K562 (cell line): ENCODE results near the gene OSGIN1. TPM values are rescaled to one million over a fixed set of nuclear protein-coding genes. Genes with fewer than 3 reads are reported as not detected.

ENCODE experiments used
- ATF1 ChIP-seq, 2 experiments: fragments of 450-650 bp in 1 of 2; IDR thresholded peaks; 2 replicates each; pipeline ENCODE4 v1.6.1; 2016; ENCODE audit warnings: missing compliant biosample characterization in 1 of 2, missing genetic modification characterization in 1 of 2
- ATF7 ChIP-seq: fragments of 450-650 bp; IDR thresholded peaks from 2 replicates; pipeline ENCODE4 v1.7.1; 2014; ENCODE audit warnings: mild to moderate bottlenecking, moderate library complexity
- EWSR1 ChIP-seq: fragments of 450-650 bp; IDR thresholded peaks from 2 replicates; pipeline ENCODE4 v1.6.1; 2018; ENCODE audit warnings: borderline replicate concordance, mild to moderate bottlenecking, low read depth, moderate library complexity; ENCODE audit not compliant: partially characterized antibody
- HDAC6 ChIP-seq: IDR thresholded peaks from 2 replicates; pipeline ENCODE4 v1.6.1; 2012; ENCODE audit warnings: low read depth, mild to moderate bottlenecking, control low read depth, inconsistent platforms, low read length, moderate library complexity
- MAFK ChIP-seq: IDR thresholded peaks from 2 replicates; pipeline ENCODE4 v1.6.1; 2011; ENCODE audit warnings: low read length, improper control_type of control experiment
- MEF2A ChIP-seq: IDR thresholded peaks from 2 replicates; pipeline ENCODE4 v1.6.1; 2011; ENCODE audit warnings: low read depth, mild to moderate bottlenecking, low read length, moderate library complexity; ENCODE audit not compliant: control insufficient read depth
- MYC ChIP-seq, 2 experiments: fragments of 250-450 bp in 1 of 2; sonication (Bioruptor Pico) in 1 of 2; IDR thresholded peaks; 2 replicates each; pipeline versions ENCODE4 v1.5.1 to v1.6.1; 2012 to 2021; ENCODE audit warnings: low read depth in 2 of 2, borderline replicate concordance in 1 of 2, improper control_type of control experiment in 1 of 2, low read length in 1 of 2, mild to moderate bottlenecking in 1 of 2, moderate library complexity in 1 of 2
- SMC3 ChIP-seq: conservative IDR thresholded peaks from 2 replicates; pipeline ENCODE4 v1.6.1; 2011; ENCODE audit warnings: low read depth, low read length, improper control_type of control experiment; ENCODE audit not compliant: insufficient read depth
- XRCC4 ChIP-seq: IDR thresholded peaks from one replicate; pipeline ENCODE4 v1.6.1; 2011; ENCODE audit not compliant: insufficient read depth, insufficient read length; ENCODE audit errors: extremely low read depth
- ZNF699 ChIP-seq: fragments of 250-450 bp; sonication (Bioruptor Pico); IDR thresholded peaks from 2 replicates; pipeline ENCODE4 v1.8.0; 2021; ENCODE audit warnings: mild to moderate bottlenecking, moderate library complexity; ENCODE audit not compliant: insufficient replicate concordance
- polyA plus RNA-seq, 8 experiments: library from polyadenylated mRNA; depleted of rRNA in 4 of 8; stranded (reverse) in 5 of 8; unstranded in 3 of 8; fragments of >200 nt; fragmentation: Nextera tagmentation in 2 of 8; fragmentation: Illumina TruSeq in 1 of 8; extraction: Ambion mirVana in 2 of 8; extraction: Trizol in 1 of 8; gene quantifications; 2 replicates each; pipeline versions ENCODE4 v1.2.1 to v1.2.3, GENCODE V29; 2011 to 2014; ENCODE audit warnings: inconsistent platforms in 1 of 8, missing spikeins in 1 of 8
- total RNA-seq, 7 experiments: library from RNA; depleted of rRNA in 6 of 7; stranded (reverse); fragments of >200 nt in 6 of 7; fragmentation: Illumina TruSeq in 2 of 7; extraction: Trizol in 2 of 7; gene quantifications; 2 replicates each; pipeline versions ENCODE4 v1.2.1 to v1.2.3, GENCODE V29; 2011 to 2021; ENCODE audit warnings: low replicate concordance in 1 of 7
- TF ChIP-seq, protein P1 (sequence below), 2 experiments: fragments of 450-650 bp in 1 of 2; sonication (generic) in 1 of 2; formaldehyde crosslinking in 1 of 2; IDR thresholded peaks; 2 replicates each; pipeline versions ENCODE4 v1.7.1 to v1.9.0; 2016 to 2022; ENCODE audit warnings: inconsistent platforms in 1 of 2, mild to moderate bottlenecking in 1 of 2, missing genetic modification reagents in 1 of 2

Gene OSGIN1
- total and polyA plus RNA-seq, 9 of the 15 experiments (the other 6 are each of a cell fraction or from before 2014, with no cell fraction given) = 0.03 to 3.6 (median 1.6) TPM

DNA sequence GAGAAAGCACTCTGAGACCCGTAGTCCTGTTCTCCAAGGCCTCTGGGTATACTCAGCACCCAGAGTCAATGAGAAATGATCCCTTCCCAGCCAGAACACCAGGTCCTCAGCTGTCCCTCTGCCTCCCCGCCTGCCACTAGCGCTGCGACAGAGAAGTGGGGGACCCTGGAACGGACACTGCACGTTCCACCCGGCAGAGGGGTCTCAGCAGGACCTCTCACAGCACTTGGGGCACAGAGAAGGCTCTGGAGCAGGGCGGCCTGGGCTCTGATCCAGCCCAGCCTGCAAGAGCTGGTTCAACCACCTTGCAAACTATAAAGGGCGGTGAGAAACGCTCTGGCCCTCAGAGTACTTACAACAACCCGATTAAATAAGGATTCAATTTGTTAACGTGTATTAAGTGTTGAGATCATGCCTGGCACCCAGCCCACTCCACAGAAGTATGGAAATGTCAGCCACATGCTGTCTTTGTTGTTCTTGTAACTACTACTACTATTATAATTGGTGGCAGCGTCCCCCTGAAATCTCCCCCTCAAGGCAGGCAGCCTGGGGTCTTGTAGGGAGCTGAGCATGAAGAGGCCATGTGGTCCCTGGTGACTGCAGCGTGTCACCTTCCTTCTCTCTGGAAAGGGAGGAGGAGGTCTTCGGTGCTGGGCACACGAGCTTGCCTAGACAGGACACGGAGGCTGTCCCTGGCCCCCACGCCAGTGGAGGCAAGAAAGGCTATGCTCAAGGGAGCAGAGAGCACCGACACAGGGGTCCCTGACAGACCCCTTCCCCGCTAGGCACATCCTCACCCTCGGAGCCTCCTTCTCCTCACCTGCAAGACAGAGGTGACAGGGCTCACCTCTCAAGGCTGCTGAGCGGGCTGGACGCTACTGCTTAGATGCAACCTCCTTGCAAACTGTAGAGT, 2.4 kb downstream of the OSGIN1 start (continued):
- TF ChIP-seq, protein P1, sequence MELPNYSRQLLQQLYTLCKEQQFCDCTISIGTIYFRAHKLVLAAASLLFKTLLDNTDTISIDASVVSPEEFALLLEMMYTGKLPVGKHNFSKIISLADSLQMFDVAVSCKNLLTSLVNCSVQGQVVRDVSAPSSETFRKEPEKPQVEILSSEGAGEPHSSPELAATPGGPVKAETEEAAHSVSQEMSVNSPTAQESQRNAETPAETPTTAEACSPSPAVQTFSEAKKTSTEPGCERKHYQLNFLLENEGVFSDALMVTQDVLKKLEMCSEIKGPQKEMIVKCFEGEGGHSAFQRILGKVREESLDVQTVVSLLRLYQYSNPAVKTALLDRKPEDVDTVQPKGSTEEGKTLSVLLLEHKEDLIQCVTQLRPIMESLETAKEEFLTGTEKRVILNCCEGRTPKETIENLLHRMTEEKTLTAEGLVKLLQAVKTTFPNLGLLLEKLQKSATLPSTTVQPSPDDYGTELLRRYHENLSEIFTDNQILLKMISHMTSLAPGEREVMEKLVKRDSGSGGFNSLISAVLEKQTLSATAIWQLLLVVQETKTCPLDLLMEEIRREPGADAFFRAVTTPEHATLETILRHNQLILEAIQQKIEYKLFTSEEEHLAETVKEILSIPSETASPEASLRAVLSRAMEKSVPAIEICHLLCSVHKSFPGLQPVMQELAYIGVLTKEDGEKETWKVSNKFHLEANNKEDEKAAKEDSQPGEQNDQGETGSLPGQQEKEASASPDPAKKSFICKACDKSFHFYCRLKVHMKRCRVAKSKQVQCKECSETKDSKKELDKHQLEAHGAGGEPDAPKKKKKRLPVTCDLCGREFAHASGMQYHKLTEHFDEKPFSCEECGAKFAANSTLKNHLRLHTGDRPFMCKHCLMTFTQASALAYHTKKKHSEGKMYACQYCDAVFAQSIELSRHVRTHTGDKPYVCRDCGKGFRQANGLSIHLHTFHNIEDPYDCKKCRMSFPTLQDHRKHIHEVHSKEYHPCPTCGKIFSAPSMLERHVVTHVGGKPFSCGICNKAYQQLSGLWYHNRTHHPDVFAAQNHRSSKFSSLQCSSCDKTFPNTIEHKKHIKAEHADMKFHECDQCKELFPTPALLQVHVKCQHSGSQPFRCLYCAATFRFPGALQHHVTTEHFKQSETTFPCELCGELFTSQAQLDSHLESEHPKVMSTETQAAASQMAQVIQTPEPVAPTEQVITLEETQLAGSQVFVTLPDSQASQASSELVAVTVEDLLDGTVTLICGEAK (IDR thresholded peaks at IDR 0.05) = no peak
- TF ChIP-seq, protein P1 (CRISPR knock-in tag; IDR thresholded peaks at IDR 0.05) = no peak
- TF ChIP-seq SMC3 (no peak), HDAC6 (no peak), MEF2A (no peak), XRCC4 (no peak), ATF7 (no peak), MAFK (no peak), ZNF699 (CRISPR knock-in tag) (no peak), EWSR1 (no peak), ATF1 (CRISPR knock-in tag; IDR thresholded peaks at IDR 0.05) (no peak), ATF1 (tag; IDR thresholded peaks at IDR 0.05) (no peak), MYC (IDR thresholded peaks at IDR 0.05; ENCODE audit: low read depth, low read length) (no peak), MYC (CRISPR knock-in tag; IDR thresholded peaks at IDR 0.05; ENCODE audit: borderline replicate concordance, low read depth) (no peak)
- TF ChIP-seq, all 486 proteins: peak for 0
